ENCODE measurements around the gene GLP2R. TPM values are rescaled to one million over a fixed set of nuclear protein-coding genes. Genes with fewer than 3 reads are reported as not detected.

GLP2R gene
- total RNA-seq, 2 experiments from 2014 or later, result not detected

DNA sequence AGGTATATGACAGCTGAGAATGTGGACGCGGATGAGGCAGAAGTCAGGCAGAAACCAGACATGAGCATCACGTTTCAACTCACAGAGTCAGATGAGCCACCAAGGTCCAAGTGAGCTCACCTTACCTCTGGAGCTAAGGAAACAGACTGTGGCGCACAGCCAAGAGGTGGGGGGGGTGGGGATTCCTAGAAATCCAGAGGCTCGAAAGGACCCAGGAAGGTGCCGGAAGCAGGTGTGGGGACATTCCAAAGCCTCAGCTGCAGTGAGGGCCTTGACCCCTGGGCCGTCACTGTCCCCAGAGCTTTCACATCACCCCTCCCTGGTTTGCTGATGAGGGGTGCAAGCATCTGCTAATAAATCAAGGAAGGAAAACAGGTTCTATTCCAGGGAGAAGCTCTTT lies 108.6 kb downstream of the GLP2R start:
- no peak for DNase-seq
- Mint-ChIP-seq H3K27ac (no peak overlapping the region), H3K4me1 (ENCODE audit: low read depth) (no peaks in the 10 kb centered on the region), H3K36me3 (ENCODE audit: low read depth) (no peaks in the 10 kb centered on the region), H3K27me3 (no peaks in the 10 kb centered on the region), H3K9me3 (peaks cover 2% of the 10 kb centered on the region), H3K4me3 (no peak overlapping the region)
- CTCF ChIA-PET, result interaction anchor here (3.1 kb wide), 1 partner anchor 10 kb away, joined by 11 read pairs; no protein-coding TSS in a partner anchor
- no peak for ATAC-seq
- intact Hi-C loops (cut with micrococcal nuclease), result no loop called here
- POLR2A ChIA-PET, result no interaction called here
- TF ChIP-seq, protein P1, sequence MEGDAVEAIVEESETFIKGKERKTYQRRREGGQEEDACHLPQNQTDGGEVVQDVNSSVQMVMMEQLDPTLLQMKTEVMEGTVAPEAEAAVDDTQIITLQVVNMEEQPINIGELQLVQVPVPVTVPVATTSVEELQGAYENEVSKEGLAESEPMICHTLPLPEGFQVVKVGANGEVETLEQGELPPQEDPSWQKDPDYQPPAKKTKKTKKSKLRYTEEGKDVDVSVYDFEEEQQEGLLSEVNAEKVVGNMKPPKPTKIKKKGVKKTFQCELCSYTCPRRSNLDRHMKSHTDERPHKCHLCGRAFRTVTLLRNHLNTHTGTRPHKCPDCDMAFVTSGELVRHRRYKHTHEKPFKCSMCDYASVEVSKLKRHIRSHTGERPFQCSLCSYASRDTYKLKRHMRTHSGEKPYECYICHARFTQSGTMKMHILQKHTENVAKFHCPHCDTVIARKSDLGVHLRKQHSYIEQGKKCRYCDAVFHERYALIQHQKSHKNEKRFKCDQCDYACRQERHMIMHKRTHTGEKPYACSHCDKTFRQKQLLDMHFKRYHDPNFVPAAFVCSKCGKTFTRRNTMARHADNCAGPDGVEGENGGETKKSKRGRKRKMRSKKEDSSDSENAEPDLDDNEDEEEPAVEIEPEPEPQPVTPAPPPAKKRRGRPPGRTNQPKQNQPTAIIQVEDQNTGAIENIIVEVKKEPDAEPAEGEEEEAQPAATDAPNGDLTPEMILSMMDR (IDR thresholded peaks at IDR 0.05), result no peak

GRCh38 chr17:9935408-9935807 lies 109.7 kb downstream of the GLP2R start:
- ChIA-PET CTCF (interaction anchor here (3.1 kb wide), 1 partner anchor 11 kb away, joined by 11 read pairs; no protein-coding TSS in a partner anchor), POLR2A (no interaction called here)
- Mint-ChIP-seq H3K36me3 (ENCODE audit: low read depth) (no peaks in the 10 kb centered on the region), H3K4me1 (ENCODE audit: low read depth) (no peaks in the 10 kb centered on the region), H3K27me3 (no peaks in the 10 kb centered on the region), H3K27ac (no peak overlapping the region), H3K9me3 (peaks cover 2% of the 10 kb centered on the region), H3K4me3 (no peak overlapping the region)
- intact Hi-C loops (cut with micrococcal nuclease), result no loop called here
- DNase-seq, result no peak
- ATAC-seq, result no peak
- TF ChIP-seq, protein P1 (IDR thresholded peaks at IDR 0.05), result no peak

- TF ChIP-seq, protein P1 (IDR thresholded peaks at IDR 0.05), result no peak
- ChIA-PET CTCF (interaction anchor here (3.1 kb wide), 1 partner anchor 11 kb away, joined by 11 read pairs; no protein-coding TSS in a partner anchor), POLR2A (no interaction called here)
- no peak for ATAC-seq
- peaks cover 2% of the 10 kb centered on the region for H3K9me3 Mint-ChIP-seq
- DNase-seq, result no peak
- H3K36me3 Mint-ChIP-seq (ENCODE audit: low read depth), result no peaks in the 10 kb centered on the region
- no peaks in the 10 kb centered on the region for H3K4me1 Mint-ChIP-seq (ENCODE audit: low read depth)
- H3K27ac Mint-ChIP-seq, result no peak overlapping the region
- no peaks in the 10 kb centered on the region for H3K27me3 Mint-ChIP-seq
- intact Hi-C loops (cut with micrococcal nuclease), result no loop called here
- no peak overlapping the region for H3K4me3 Mint-ChIP-seq
Observed at GRCh38 chr17:9936095-9936494, 110.4 kb downstream of the GLP2R start.

DNA sequence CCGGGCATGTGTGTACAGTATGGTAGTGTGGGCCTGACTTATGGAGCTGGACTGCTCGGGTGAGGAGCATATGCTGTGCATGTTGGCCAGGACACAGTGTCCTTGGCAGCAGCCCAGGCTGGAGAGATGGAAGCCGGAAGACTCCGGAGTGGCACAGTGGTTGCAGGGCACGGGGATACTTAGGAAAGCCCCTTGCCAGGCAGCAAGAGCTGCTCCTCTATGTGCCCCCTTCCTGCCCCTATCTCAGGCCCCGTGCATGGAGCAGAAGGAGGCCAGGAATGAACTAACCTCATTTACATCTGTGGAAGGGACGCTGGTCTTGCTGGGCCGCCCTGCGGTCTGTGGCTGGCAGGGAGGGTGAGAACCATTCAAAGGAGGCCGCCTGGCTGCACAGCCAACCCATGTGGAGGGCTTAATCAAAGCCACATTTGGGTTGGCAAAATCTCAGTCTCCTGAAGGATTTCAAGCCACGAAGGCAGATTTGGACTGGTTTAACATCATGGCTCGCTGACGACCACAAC lies 111.6 kb downstream of the GLP2R start:
- Mint-ChIP-seq H3K4me1 (ENCODE audit: low read depth) (no peaks in the 10 kb centered on the region), H3K9me3 (peaks cover 2% of the 10 kb centered on the region), H3K27ac (no peak overlapping the region), H3K27me3 (no peaks in the 10 kb centered on the region), H3K36me3 (ENCODE audit: low read depth) (no peaks in the 10 kb centered on the region), H3K4me3 (no peak overlapping the region)
- DNase-seq (no peak), ATAC-seq (no peak)
- intact Hi-C loops (cut with micrococcal nuclease), result no loop called here
- ChIA-PET POLR2A (no interaction called here), CTCF (no interaction called here)
- TF ChIP-seq, protein P1 (IDR thresholded peaks at IDR 0.05), result no peak

GRCh38 chr17:9937901-9938300 lies 112.2 kb downstream of the GLP2R start:
- TF ChIP-seq, protein P1 (IDR thresholded peaks at IDR 0.05), result no peak
- peaks cover 2% of the 10 kb centered on the region for H3K9me3 Mint-ChIP-seq
- H3K36me3 Mint-ChIP-seq (ENCODE audit: low read depth), result no peaks in the 10 kb centered on the region
- POLR2A ChIA-PET, result no interaction called here
- DNase-seq (no peak), ATAC-seq (no peak)
- H3K27ac Mint-ChIP-seq, result no peak overlapping the region
- CTCF ChIA-PET, result no interaction called here
- H3K27me3 Mint-ChIP-seq, result no peaks in the 10 kb centered on the region
- intact Hi-C loops (cut with micrococcal nuclease), result no loop called here
- H3K4me1 Mint-ChIP-seq (ENCODE audit: low read depth), result no peaks in the 10 kb centered on the region
- no peak overlapping the region for H3K4me3 Mint-ChIP-seq

Data from activated CD8-positive, alpha-beta T cell treated with anti-CD3 and anti-CD28 coated beads for 36 hours (primary cell).